Testis (tissue), 2 donors: ENCODE measurements around the gene HOTAIR.

Source experiments
- CTCF ChIP-seq, 3 experiments: fragments of 450-650 bp in 2 of 3; fragments of 200-600 bp in 1 of 3; sonication (generic) in 1 of 3; IDR thresholded peaks; one replicate each; pipeline ENCODE4 v1.5.1; 2016 to 2019; ENCODE audit warnings: antibody characterized with exemption in 3 of 3, mild to moderate bottlenecking in 2 of 3, moderate library complexity in 1 of 3
- POLR2A ChIP-seq: fragments of 450-650 bp; IDR thresholded peaks from one replicate; pipeline ENCODE4 v1.6.1; 2017; ENCODE audit warnings: antibody characterized with exemption, mild to moderate bottlenecking, moderate library complexity

- TF ChIP-seq POLR2A (no peak), CTCF (IDR thresholded peaks at IDR 0.05) (no peak)
Measured at GRCh38 chr12:53969588-53970259, 5.0 kb downstream of the HOTAIR start.
